Loucy (cell line): ENCODE data around the gene HELZ.

ENCODE experiments used
- CTCF ChIP-seq: fragments of 200-600 bp; sonication (generic); conservative IDR thresholded peaks from 2 replicates; pipeline ENCODE4 v1.5.1; 2014; ENCODE audit warnings: mild to moderate bottlenecking, antibody characterized with exemption, low read length
- EZH2phosphoT487 ChIP-seq: fragments of 200-600 bp; IDR thresholded peaks from 2 replicates; pipeline ENCODE4 v1.6.1; 2018; ENCODE audit warnings: antibody characterized with exemption, mild to moderate bottlenecking, moderate library complexity, borderline replicate concordance

- TF ChIP-seq CTCF (no peak), EZH2phosphoT487 (no peak)
Observed at GRCh38 chr17:67027031-67027628, 217.9 kb downstream of the HELZ start.
